NCI-H1417 treated with DMSO at 0.1 percent for 48 hours (cell line): ENCODE data around the gene VWCE.
"Not testable (repeated sequence)": the region's sequence is repeated elsewhere in the genome, so short reads cannot be mapped to it uniquely, and the experiment has no call there.

ENCODE experiments used
- DNase-seq: peaks from one replicate; lab custom pipeline; 2025; lab: John Stamatoyannopoulos, UW

The VWCE gene

DNA sequence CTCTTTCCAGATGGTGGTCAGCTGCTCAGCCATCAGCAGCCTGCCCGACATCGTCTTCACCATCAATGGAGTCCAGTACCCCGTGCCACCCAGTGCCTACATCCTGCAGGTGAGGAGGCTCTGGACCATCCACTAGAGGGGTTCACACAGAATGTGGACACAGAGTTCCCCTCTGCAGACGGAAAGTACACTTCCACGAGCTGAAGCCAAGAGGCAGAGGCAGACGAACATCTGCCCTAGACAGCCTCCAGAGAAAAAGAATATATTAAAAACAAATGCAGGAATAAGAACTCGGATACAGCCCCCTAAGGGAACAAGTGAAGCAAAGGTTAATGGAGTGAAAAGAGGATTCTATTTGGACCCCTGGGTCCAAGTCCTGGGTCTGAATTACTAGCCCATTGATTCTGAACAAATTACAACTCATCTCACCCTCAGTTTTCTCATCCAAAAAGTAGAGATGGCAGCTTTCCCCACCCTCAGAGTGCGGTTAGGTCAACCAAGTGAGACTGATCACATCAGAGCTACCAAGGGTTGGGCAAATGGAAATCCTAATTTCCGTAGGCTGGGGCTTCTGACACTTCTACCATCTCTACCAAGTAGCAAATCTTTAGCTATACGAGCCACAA lies 83.7 kb downstream of the VWCE start:
- DNase-seq, result not testable (repeated sequence)

DNA sequence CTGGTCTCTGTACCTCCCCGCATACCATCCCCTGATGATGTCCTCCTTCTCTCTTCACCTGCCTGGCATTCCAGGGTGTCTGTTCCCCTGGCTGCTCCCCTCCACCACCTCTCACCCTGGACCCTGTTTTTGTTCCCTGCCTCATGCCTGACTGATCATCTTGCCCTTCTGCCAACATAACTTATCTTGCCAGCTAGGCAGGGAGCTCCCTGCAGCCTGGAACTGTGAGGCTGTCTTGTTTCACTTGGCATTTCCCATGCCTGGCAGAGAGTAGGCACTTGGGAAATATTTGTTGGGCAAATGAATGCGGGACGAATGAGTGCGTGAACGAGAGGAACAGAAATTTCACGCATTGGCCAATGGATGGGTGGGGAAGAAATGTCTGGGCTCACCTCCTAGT lies 84.5 kb downstream of the VWCE start:
- DNase-seq, result not testable (repeated sequence)
